MCF 10A (cell line): ENCODE results near the gene IFI27. TPM values are rescaled to one million over a fixed set of nuclear protein-coding genes. Genes with fewer than 3 reads are reported as not detected.

Experiments used
- BruUV-seq: library from RNA; stranded (reverse); fragments of 400-500 nt; replicated peaks from 2 replicates; lab custom pipeline; 2021; lab: Mats Ljungman, UMichigan
- CTCF ChIA-PET: fragments of 300-600 bp; sonication (Branson Sonifier 250); formaldehyde crosslinking; extraction: SDS; loops from one replicate; lab custom pipeline; 2021; ENCODE audit warnings: antibody characterized with exemption, inconsistent platforms; lab: Yijun Ruan, JAX
- POLR2A ChIA-PET: fragments of 300-600, 350-650 bp; sonication (Branson Sonifier 250); formaldehyde crosslinking; extraction: SDS; loops from one replicate; lab custom pipeline; 2020; ENCODE audit warnings: antibody characterized with exemption, inconsistent platforms; lab: Yijun Ruan, JAX
- DNase-seq: peaks from one replicate; pipeline ENCODE4 v3.0.0-alpha.2; 2018; ENCODE audit not compliant: unreplicated experiment
- H3K27ac Mint-ChIP-seq: one replicate; pipeline ENCODE4 v1.8.0; 2022; ENCODE audit warnings: mild to moderate bottlenecking, low read depth, mixed read lengths; ENCODE audit not compliant: unreplicated experiment
- H3K27me3 Mint-ChIP-seq: one replicate; pipeline ENCODE4 v1.8.0; 2022; ENCODE audit warnings: mixed read lengths; ENCODE audit not compliant: insufficient read depth, unreplicated experiment
- H3K36me3 Mint-ChIP-seq: one replicate; pipeline ENCODE4 v1.8.0; 2022; ENCODE audit warnings: mild to moderate bottlenecking, moderate library complexity, mixed read lengths; ENCODE audit not compliant: insufficient read depth, unreplicated experiment
- H3K4me1 Mint-ChIP-seq: one replicate; pipeline ENCODE4 v1.8.0; 2022; ENCODE audit warnings: mixed read lengths; ENCODE audit not compliant: insufficient read depth, unreplicated experiment
- H3K4me3 Mint-ChIP-seq: one replicate; pipeline ENCODE4 v1.8.0; 2022; ENCODE audit warnings: mild to moderate bottlenecking, moderate library complexity, mixed read lengths; ENCODE audit not compliant: unreplicated experiment
- H3K9me3 Mint-ChIP-seq: one replicate; pipeline ENCODE4 v1.8.0; 2022; ENCODE audit warnings: mixed read lengths; ENCODE audit not compliant: unreplicated experiment
- CTCF ChIP-seq: fragments of 200-600 bp; IDR thresholded peaks from one replicate; pipeline ENCODE4 v1.8.0; 2022; ENCODE audit warnings: antibody characterized with exemption, mild to moderate bottlenecking; ENCODE audit not compliant: unreplicated experiment
- intact Hi-C: fragments of 100-400 bp; cut with micrococcal nuclease; formaldehyde crosslinking; loops from 2 replicates; pipeline ENCODE4 v1.14.1; 2022
- total RNA-seq: library from RNA; stranded (reverse); gene quantifications from 2 replicates; pipeline ENCODE4 v1.2.3, GENCODE V29; 2022

IFI27 gene
- total RNA-seq, 1 experiment from 2014 or later, result 0.63 TPM

GRCh38 chr14:94157197-94157596 is 46.7 kb downstream of the IFI27 start:
- no peaks in the 10 kb centered on the region for H3K36me3 Mint-ChIP-seq
- DNase-seq, result no peak
- H3K4me1 Mint-ChIP-seq, result no peaks in the 10 kb centered on the region
- CTCF ChIA-PET, result interaction anchor here (1.1 kb wide), 1 partner anchor 15 kb away, joined by 4 read pairs; no protein-coding TSS in a partner anchor
- no peak overlapping the region for H3K4me3 Mint-ChIP-seq
- POLR2A ChIA-PET, result interaction anchor here (1.9 kb wide), 1 partner anchor 28 kb away, joined by 4 read pairs; the partner anchor contains the start of gene IFI27L2
- intact Hi-C loops, result no loop called here
- no TSS peak for BruUV-seq
- TF ChIP-seq CTCF, result no peak
- peaks cover 42% of the 10 kb centered on the region for H3K27me3 Mint-ChIP-seq
- H3K9me3 Mint-ChIP-seq, result no peaks in the 10 kb centered on the region
- no peak overlapping the region for H3K27ac Mint-ChIP-seq

DNA sequence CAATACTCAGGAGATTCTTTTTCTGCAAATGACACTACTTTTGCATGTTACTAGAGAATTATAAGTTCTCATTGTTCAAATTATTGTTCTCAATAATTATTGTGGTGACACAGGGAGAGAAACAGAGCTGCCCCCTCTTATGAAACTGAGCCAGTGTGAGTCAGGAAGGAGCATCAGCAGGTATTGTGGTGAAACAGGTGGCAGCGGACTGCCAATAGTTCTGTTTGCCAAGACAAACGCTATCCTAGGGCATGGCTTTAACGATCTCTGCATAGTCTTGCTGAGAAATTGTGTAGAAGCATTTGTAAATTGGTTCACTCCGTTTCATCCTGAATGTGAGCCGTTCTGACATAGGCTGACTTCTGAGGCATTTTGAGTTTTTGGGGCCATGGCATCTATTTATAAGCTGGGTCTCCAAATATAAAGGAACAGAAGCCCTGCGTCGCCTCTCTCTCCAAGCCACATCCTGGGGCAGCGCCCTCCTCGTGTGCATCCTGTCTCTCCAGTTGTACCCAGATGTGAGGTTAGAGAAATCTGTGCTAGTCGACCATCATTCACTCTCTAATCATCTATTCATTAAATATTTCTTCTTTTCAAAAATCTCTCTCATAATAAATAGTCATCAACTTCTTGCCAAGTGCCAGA is 47.8 kb downstream of the IFI27 start:
- Mint-ChIP-seq H3K36me3 (no peaks in the 10 kb centered on the region), H3K27ac (no peak overlapping the region), H3K4me1 (no peaks in the 10 kb centered on the region), H3K9me3 (no peaks in the 10 kb centered on the region), H3K4me3 (no peak overlapping the region), H3K27me3 (peaks cover 36% of the 10 kb centered on the region)
- peak; percentile 49 for DNase-seq
- CTCF ChIA-PET, result interaction anchor here (0.7 to 1.2 kb wide), 4 partner anchors 17 to 514 kb away, joined by 3 to 4 read pairs (median 4); no protein-coding TSS in a partner anchor
- POLR2A ChIA-PET, result interaction anchor here (0.6 to 1.9 kb wide), 4 partner anchors 11 to 93 kb away, joined by 3 to 4 read pairs (median 3); partner anchors contain the start of gene IFI27L2
- no TSS peak for BruUV-seq
- TF ChIP-seq CTCF, result no peak
- intact Hi-C loops, result no loop called here

- ChIA-PET CTCF (interaction anchor here (1.0 to 1.1 kb wide), 2 partner anchors 9 to 24 kb away, joined by 3 read pairs; no protein-coding TSS in a partner anchor), POLR2A (interaction anchor here (0.5 kb wide), 1 partner anchor 12 kb away, joined by 3 read pairs; no protein-coding TSS in a partner anchor)
- intact Hi-C loops, result no loop called here
- Mint-ChIP-seq H3K36me3 (no peaks in the 10 kb centered on the region), H3K27me3 (peaks cover 36% of the 10 kb centered on the region), H3K27ac (no peak overlapping the region), H3K4me3 (no peak overlapping the region), H3K9me3 (no peaks in the 10 kb centered on the region), H3K4me1 (no peaks in the 10 kb centered on the region)
- TF ChIP-seq CTCF, result no peak
- BruUV-seq, result no TSS peak
- DNase-seq, result no peak
Measured at GRCh38 chr14:94161058-94161457, 50.5 kb downstream of the IFI27 start.

- intact Hi-C loops, result no loop called here
- H3K4me1 Mint-ChIP-seq, result no peaks in the 10 kb centered on the region
- H3K36me3 Mint-ChIP-seq, result no peaks in the 10 kb centered on the region
- CTCF ChIA-PET, result interaction anchor here (0.6 to 1.1 kb wide), 3 partner anchors 10 to 109 kb away, joined by 3 to 5 read pairs (median 3); no protein-coding TSS in a partner anchor
- POLR2A ChIA-PET, result interaction anchor here (0.6 to 1.0 kb wide), 2 partner anchors 12 to 25 kb away, joined by 3 to 4 read pairs; no protein-coding TSS in a partner anchor
- peak; percentile 14 for DNase-seq
- H3K9me3 Mint-ChIP-seq, result no peaks in the 10 kb centered on the region
- H3K27ac Mint-ChIP-seq, result no peak overlapping the region
- H3K27me3 Mint-ChIP-seq, result peaks cover 32% of the 10 kb centered on the region
- H3K4me3 Mint-ChIP-seq, result no peak overlapping the region
- no TSS peak for BruUV-seq
- no peak for TF ChIP-seq CTCF
Measured at GRCh38 chr14:94161981-94162380, 51.4 kb downstream of the IFI27 start.
